ENCODE measurements around the gene VRTN. TPM values are rescaled to one million over a fixed set of nuclear protein-coding genes. Genes with fewer than 3 reads are reported as not detected.

VRTN gene
- total and polyA plus RNA-seq, 9 of the 15 experiments (the other 6 are each of a cell fraction or from before 2014, with no cell fraction given) = 0.05 to 0.09 (median 0.06) TPM; not detected in 6

GRCh38 chr14:74308695-74309094, 39.6 kb upstream of the VRTN start:
- Histone ChIP-seq H3K9ac (ENCODE audit: insufficient read depth in 1 of 2, low read depth in 2 of 2, low read length in 2 of 2) (no peak overlapping the region), H3K79me2 (ENCODE audit: control insufficient read depth, insufficient read depth, low read length) (no peaks in the 10 kb centered on the region), H3K4me2 (ENCODE audit: insufficient read depth, low read length) (no peak overlapping the region), H3K9me1 (ENCODE audit: control insufficient read depth, insufficient read depth, low read length) (no peaks in the 10 kb centered on the region), H3K27me3 (ENCODE audit: control insufficient read depth in 2 of 2, insufficient read depth in 2 of 2, low read length in 2 of 2) (no peaks in the 10 kb centered on the region; a peak in 2 of 5 replicates), H3K4me1 (replicated peaks in 1 of 2; ENCODE audit: control insufficient read depth in 2 of 2, insufficient read depth in 2 of 2, low read length in 2 of 2) (no peaks in the 10 kb centered on the region), H3K4me3 (no peak overlapping the region), H3K27ac (ENCODE audit: extremely low read depth, low read depth, low read length) (no peak overlapping the region), H3K36me3 (ENCODE audit: control insufficient read depth, insufficient read depth, low read length) (no peaks in the 10 kb centered on the region), H2AFZ (ENCODE audit: low read depth, low read length) (no peak overlapping the region), H3K9me3 (replicated peaks; ENCODE audit: control insufficient read depth, insufficient read depth, low read depth, low read length) (no peaks in the 10 kb centered on the region), H4K20me1 (replicated peaks; ENCODE audit: control insufficient read depth, insufficient read depth, low read length) (no peaks in the 10 kb centered on the region)
- CTCF ChIA-PET (ENCODE audit: low intra/inter-chr PET ratio) = no interaction called here
- TF ChIP-seq MYC (IDR thresholded peaks at IDR 0.05; ENCODE audit: low read depth, low read length) (no peak), MYC (CRISPR knock-in tag; IDR thresholded peaks at IDR 0.05; ENCODE audit: borderline replicate concordance, low read depth) (no peak), ETV1 (tag; conservative IDR thresholded peaks at IDR 0.05; ENCODE audit: low read depth) (no peak), CREB3 (tag; conservative IDR thresholded peaks at IDR 0.05; ENCODE audit: low read depth) (no peak)
- in situ Hi-C loops (cut with MboI) (no loop called here), intact Hi-C loops (cut with micrococcal nuclease) (no loop called here)
- ATAC-seq (no peak), DNase-seq (ENCODE audit: extremely low read depth in 1 of 4, low spot score in 3 of 4) (no peak), FAIRE-seq (no peak)
- POLR2A ChIA-PET = interaction anchor here (0.5 to 0.9 kb wide), 3 partner anchors 26 to 192 kb away, joined by 3 read pairs; no protein-coding TSS in a partner anchor
- 14% methylated on average over 5 of the region's 5 CpGs for WGBS (ENCODE audit: insufficient coverage, low coverage, missing lambda C conversion rate)
- BruUV-seq (replicated peaks) = no TSS peak
